ENCODE measurements around the gene DOCK1.

Gene DOCK1

GRCh38 chr10:127142136-127142535 lies 236.9 kb downstream of the DOCK1 start:
- Histone ChIP-seq H2BK12ac (ENCODE audit: low read length in 2 of 2) (no peak overlapping the region), H3K4me3 (ENCODE audit: insufficient read depth in 1 of 2, low read depth in 1 of 2, low read length in 2 of 2) (no peak overlapping the region), H3K18ac (ENCODE audit: low read depth in 1 of 2, low read length in 2 of 2) (no peak overlapping the region), H3K79me1 (replicated peaks; ENCODE audit: low read length, poor library complexity, severe bottlenecking) (peaks cover 13% of the 10 kb centered on the region), H3K4me2 (ENCODE audit: low read length, poor library complexity, severe bottlenecking) (no peak overlapping the region), H2BK15ac (ENCODE audit: low read depth, poor library complexity, severe bottlenecking) (no peak overlapping the region), H3K23ac (ENCODE audit: low read length in 2 of 2) (no peak overlapping the region), H2AFZ (ENCODE audit: low read depth, low read length) (no peak overlapping the region), H2AK5ac (ENCODE audit: low read length, severe bottlenecking) (no peak overlapping the region), H3K4ac (ENCODE audit: low read depth in 1 of 2, low read length in 2 of 2) (no peak overlapping the region), H3K27ac (ENCODE audit: low read length, poor library complexity, severe bottlenecking) (no peak overlapping the region), H4K8ac (ENCODE audit: low read length) (no peak overlapping the region), H3K9ac (ENCODE audit: low read length) (no peak overlapping the region), H3K14ac (ENCODE audit: low read length in 2 of 2) (no peak overlapping the region), H3K9me3 (ENCODE audit: control insufficient read depth, low read length) (no peaks in the 10 kb centered on the region), H3K27me3 (ENCODE audit: control insufficient read depth in 1 of 2, insufficient read depth in 1 of 2, low read length in 2 of 2) (no peaks in the 10 kb centered on the region), H2BK120ac (ENCODE audit: low read depth, low read length) (no peak overlapping the region), H3K4me1 (ENCODE audit: control insufficient read depth, insufficient read depth, low read depth, low read length) (peaks cover 13% of the 10 kb centered on the region), H4K91ac (ENCODE audit: low read length) (no peak overlapping the region), H2BK5ac (ENCODE audit: low read depth, low read length, poor library complexity, severe bottlenecking) (no peak overlapping the region), H3K36me3 (ENCODE audit: control insufficient read depth in 1 of 2, insufficient read depth in 2 of 2, low read depth in 1 of 2, low read length in 2 of 2) (peaks cover 32 to 44% of the 10 kb centered on the region in 2 experiments)
- WGBS, result 97% methylated on average over 6 of the region's 6 CpGs
- no peak for DNase-seq

GRCh38 chr10:127142856-127143255 lies 237.6 kb downstream of the DOCK1 start:
- H2AFZ ChIP-seq (ENCODE audit: low read depth, low read length), result no peak overlapping the region
- H3K4me1 ChIP-seq (ENCODE audit: control insufficient read depth, insufficient read depth, low read depth, low read length), result peaks cover 16% of the 10 kb centered on the region
- 81% methylated on average over 5 of the region's 5 CpGs for WGBS
- H3K23ac ChIP-seq (ENCODE audit: low read length in 2 of 2), result no peak overlapping the region
- H3K9ac ChIP-seq (ENCODE audit: low read length), result no peak overlapping the region
- H2BK5ac ChIP-seq (ENCODE audit: low read depth, low read length, poor library complexity, severe bottlenecking), result no peak overlapping the region
- H3K36me3 ChIP-seq (ENCODE audit: control insufficient read depth in 1 of 2, insufficient read depth in 2 of 2, low read depth in 1 of 2, low read length in 2 of 2), result peaks cover 32 to 38% of the 10 kb centered on the region in 2 experiments
- H3K27ac ChIP-seq (ENCODE audit: low read length, poor library complexity, severe bottlenecking), result no peak overlapping the region
- no peak overlapping the region for H3K18ac ChIP-seq (ENCODE audit: low read depth in 1 of 2, low read length in 2 of 2)
- H3K4me3 ChIP-seq (ENCODE audit: insufficient read depth in 1 of 2, low read depth in 1 of 2, low read length in 2 of 2), result no peak overlapping the region
- no peak overlapping the region for H3K4me2 ChIP-seq (ENCODE audit: low read length, poor library complexity, severe bottlenecking)
- H4K91ac ChIP-seq (ENCODE audit: low read length), result no peak overlapping the region
- no peak overlapping the region for H4K8ac ChIP-seq (ENCODE audit: low read length)
- H3K27me3 ChIP-seq (ENCODE audit: control insufficient read depth in 1 of 2, insufficient read depth in 1 of 2, low read length in 2 of 2), result no peaks in the 10 kb centered on the region
- no peak overlapping the region for H3K14ac ChIP-seq (ENCODE audit: low read length in 2 of 2)
- no peak overlapping the region for H2AK5ac ChIP-seq (ENCODE audit: low read length, severe bottlenecking)
- H3K4ac ChIP-seq (ENCODE audit: low read depth in 1 of 2, low read length in 2 of 2), result no peak overlapping the region
- H3K9me3 ChIP-seq (ENCODE audit: control insufficient read depth, low read length), result no peaks in the 10 kb centered on the region
- no peak overlapping the region for H2BK15ac ChIP-seq (ENCODE audit: low read depth, poor library complexity, severe bottlenecking)
- no peak overlapping the region for H2BK120ac ChIP-seq (ENCODE audit: low read depth, low read length)
- DNase-seq, result no peak
- H2BK12ac ChIP-seq (ENCODE audit: low read length in 2 of 2), result no peak overlapping the region
- H3K79me1 ChIP-seq (replicated peaks; ENCODE audit: low read length, poor library complexity, severe bottlenecking), result peaks cover 16% of the 10 kb centered on the region

- H3K9me3 ChIP-seq (ENCODE audit: control insufficient read depth, low read length), result no peaks in the 10 kb centered on the region
- no peak overlapping the region for H2BK120ac ChIP-seq (ENCODE audit: low read depth, low read length)
- DNase-seq, result peak; percentile 80
- H2BK15ac ChIP-seq (ENCODE audit: low read depth, poor library complexity, severe bottlenecking), result peak overlapping the region; percentile 58
- no peak overlapping the region for H3K27ac ChIP-seq (ENCODE audit: low read length, poor library complexity, severe bottlenecking)
- H3K4ac ChIP-seq (ENCODE audit: low read depth in 1 of 2, low read length in 2 of 2), result no peak overlapping the region
- no peak overlapping the region for H2AK5ac ChIP-seq (ENCODE audit: low read length, severe bottlenecking)
- H2BK12ac ChIP-seq (ENCODE audit: low read length in 2 of 2), result peak overlapping the region; percentile 44 to 79
- no peaks in the 10 kb centered on the region for H3K27me3 ChIP-seq (ENCODE audit: control insufficient read depth in 1 of 2, insufficient read depth in 1 of 2, low read length in 2 of 2)
- no peak overlapping the region for H4K8ac ChIP-seq (ENCODE audit: low read length)
- H3K4me1 ChIP-seq (ENCODE audit: control insufficient read depth, insufficient read depth, low read depth, low read length), result peaks cover 27% of the 10 kb centered on the region
- peaks cover 14% of the 10 kb centered on the region for H3K79me1 ChIP-seq (replicated peaks; ENCODE audit: low read length, poor library complexity, severe bottlenecking)
- H3K9ac ChIP-seq (ENCODE audit: low read length), result peak overlapping the region; percentile 69
- H4K91ac ChIP-seq (ENCODE audit: low read length), result peak overlapping the region; percentile 31
- peak overlapping the region in 1 of 2 experiments; percentile 6 for H3K14ac ChIP-seq (ENCODE audit: low read length in 2 of 2)
- WGBS, result 39% methylated on average over 6 of the region's 6 CpGs
- H3K18ac ChIP-seq (ENCODE audit: low read depth in 1 of 2, low read length in 2 of 2), result peak overlapping the region; percentile 12 to 13
- H2BK5ac ChIP-seq (ENCODE audit: low read depth, low read length, poor library complexity, severe bottlenecking), result no peak overlapping the region
- H3K23ac ChIP-seq (ENCODE audit: low read length in 2 of 2), result no peak overlapping the region
- no peak overlapping the region for H2AFZ ChIP-seq (ENCODE audit: low read depth, low read length)
- peaks cover 16 to 29% of the 10 kb centered on the region in 2 experiments for H3K36me3 ChIP-seq (ENCODE audit: control insufficient read depth in 1 of 2, insufficient read depth in 2 of 2, low read depth in 1 of 2, low read length in 2 of 2)
- no peak overlapping the region for H3K4me2 ChIP-seq (ENCODE audit: low read length, poor library complexity, severe bottlenecking)
- no peak overlapping the region for H3K4me3 ChIP-seq (ENCODE audit: insufficient read depth in 1 of 2, low read depth in 1 of 2, low read length in 2 of 2)
Observed at GRCh38 chr10:127145173-127145572, 239.9 kb downstream of the DOCK1 start.

GRCh38 chr10:127146661-127147060 lies 241.4 kb downstream of the DOCK1 start:
- Histone ChIP-seq H3K18ac (ENCODE audit: low read depth in 1 of 2, low read length in 2 of 2) (no peak overlapping the region), H3K4ac (ENCODE audit: low read depth in 1 of 2, low read length in 2 of 2) (no peak overlapping the region), H3K27me3 (ENCODE audit: control insufficient read depth in 1 of 2, insufficient read depth in 1 of 2, low read length in 2 of 2) (no peaks in the 10 kb centered on the region), H4K8ac (ENCODE audit: low read length) (no peak overlapping the region), H4K91ac (ENCODE audit: low read length) (no peak overlapping the region), H3K14ac (ENCODE audit: low read length in 2 of 2) (no peak overlapping the region), H3K4me1 (ENCODE audit: control insufficient read depth, insufficient read depth, low read depth, low read length) (peaks cover 29% of the 10 kb centered on the region), H2BK5ac (ENCODE audit: low read depth, low read length, poor library complexity, severe bottlenecking) (no peak overlapping the region), H3K36me3 (ENCODE audit: control insufficient read depth in 1 of 2, insufficient read depth in 2 of 2, low read depth in 1 of 2, low read length in 2 of 2) (peaks cover 6 to 20% of the 10 kb centered on the region in 2 experiments), H2AFZ (ENCODE audit: low read depth, low read length) (no peak overlapping the region), H3K9me3 (ENCODE audit: control insufficient read depth, low read length) (no peaks in the 10 kb centered on the region), H3K79me1 (replicated peaks; ENCODE audit: low read length, poor library complexity, severe bottlenecking) (peaks cover 14% of the 10 kb centered on the region), H3K9ac (ENCODE audit: low read length) (no peak overlapping the region), H3K4me2 (ENCODE audit: low read length, poor library complexity, severe bottlenecking) (no peak overlapping the region), H3K27ac (ENCODE audit: low read length, poor library complexity, severe bottlenecking) (no peak overlapping the region), H3K23ac (ENCODE audit: low read length in 2 of 2) (no peak overlapping the region), H2BK120ac (ENCODE audit: low read depth, low read length) (no peak overlapping the region), H3K4me3 (ENCODE audit: insufficient read depth in 1 of 2, low read depth in 1 of 2, low read length in 2 of 2) (no peak overlapping the region), H2BK12ac (ENCODE audit: low read length in 2 of 2) (no peak overlapping the region), H2BK15ac (ENCODE audit: low read depth, poor library complexity, severe bottlenecking) (no peak overlapping the region), H2AK5ac (ENCODE audit: low read length, severe bottlenecking) (no peak overlapping the region)
- WGBS, result 94% methylated on average over 8 of the region's 9 CpGs
- no peak for DNase-seq
